Suprapubic skin (tissue), 4 donors: ENCODE data around the gene CSTPP1. TPM values are rescaled to one million over a fixed set of nuclear protein-coding genes. Genes with fewer than 3 reads are reported as not detected.
"Not testable (repeated sequence)": the region's sequence is repeated elsewhere in the genome, so short reads cannot be mapped to it uniquely, and the experiment has no call there.

Experiments used
- DNase-seq, 2 donors: peaks; one replicate each; pipeline ENCODE4 v3.0.0-alpha.2; 2019; ENCODE audit warnings: low spot score in 2 of 2
- H3K27ac ChIP-seq: fragments of 200-600 bp; sonication (generic); one replicate; pipeline ENCODE4 v1.5.1; 2019
- H3K27me3 ChIP-seq: fragments of 200-600 bp; sonication (generic); one replicate; pipeline ENCODE4 v1.5.1; 2019
- H3K36me3 ChIP-seq: fragments of 200-600 bp; sonication (generic); one replicate; pipeline ENCODE4 v1.5.1; 2019
- H3K4me1 ChIP-seq: fragments of 200-600 bp; sonication (generic); one replicate; pipeline ENCODE4 v1.5.1; 2019
- H3K4me3 ChIP-seq: fragments of 200-600 bp; sonication (generic); one replicate; pipeline ENCODE4 v1.5.1; 2019; ENCODE audit warnings: mild to moderate bottlenecking
- H3K9me3 ChIP-seq: fragments of 200-600 bp; sonication (generic); one replicate; pipeline ENCODE4 v1.5.1; 2019
- EP300 ChIP-seq: sonication (generic); formaldehyde crosslinking; IDR thresholded peaks from one replicate; pipeline ENCODE4 v1.6.1; 2017; ENCODE audit warnings: antibody characterized with exemption
- POLR2A ChIP-seq, 2 donors: fragments of 450-650 bp; IDR thresholded peaks; one replicate each; pipeline ENCODE4 v1.6.1; 2017; ENCODE audit warnings: antibody characterized with exemption in 2 of 2, mild to moderate bottlenecking in 2 of 2, moderate library complexity in 2 of 2
- POLR2AphosphoS5 ChIP-seq, 3 donors: sonication (generic); formaldehyde crosslinking; IDR thresholded peaks; one replicate each; pipeline ENCODE4 v1.6.1; 2017; ENCODE audit warnings: antibody characterized with exemption in 3 of 3
- WGBS: methylation state at CpG from one replicate; pipeline ENCODE4 v1.1.5; 2018; 5-methylcytosine and 5-hydroxymethylcytosine counted together
- total RNA-seq, 4 donors: library from RNA; depleted of rRNA; stranded (reverse); fragments of >200 nt; gene quantifications; one replicate each; pipeline ENCODE4 v1.1.0, GENCODE V29; 2016
- TF ChIP-seq, protein P1 (sequence below), 2 donors: fragments of 200-600 bp in 1 of 2; fragments of 450-650 bp in 1 of 2; sonication (generic) in 1 of 2; IDR thresholded peaks; one replicate each; pipeline ENCODE4 v1.5.1; 2016 to 2019; ENCODE audit warnings: antibody characterized with exemption in 2 of 2, mild to moderate bottlenecking in 1 of 2, moderate library complexity in 1 of 2

Gene CSTPP1
- total RNA-seq, 4 donors from 2014 or later, result 34.9 to 117 (median 48.1) TPM

DNA sequence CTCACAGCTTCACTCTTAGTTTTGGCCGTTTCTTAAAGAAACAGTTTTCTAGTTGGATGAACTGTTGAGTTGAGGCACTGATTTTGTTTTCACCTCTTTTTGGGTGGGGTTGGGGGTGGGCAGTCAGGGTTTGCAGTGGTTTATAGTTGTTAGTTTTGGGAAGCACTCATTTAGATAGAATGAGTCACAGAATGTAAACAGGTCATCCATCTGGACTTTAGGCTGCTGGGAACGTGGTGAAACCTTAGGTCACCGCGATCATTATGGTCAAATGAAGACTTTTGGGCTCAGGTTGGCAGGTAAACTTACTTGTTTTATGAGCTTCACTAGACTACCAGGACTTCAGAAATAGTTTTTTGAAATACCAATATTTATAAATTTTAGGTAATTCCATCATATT is 48.4 kb downstream of the CSTPP1 start:
- Histone ChIP-seq H3K27me3 (no peaks in the 10 kb centered on the region), H3K4me1 (peaks cover 3% of the 10 kb centered on the region), H3K4me3 (no peak overlapping the region), H3K27ac (no peak overlapping the region), H3K36me3 (peaks cover 4% of the 10 kb centered on the region), H3K9me3 (no peaks in the 10 kb centered on the region)
- no peak for DNase-seq
- WGBS, result 88% methylated on average over 4 of the region's 4 CpGs
- TF ChIP-seq, protein P1, sequence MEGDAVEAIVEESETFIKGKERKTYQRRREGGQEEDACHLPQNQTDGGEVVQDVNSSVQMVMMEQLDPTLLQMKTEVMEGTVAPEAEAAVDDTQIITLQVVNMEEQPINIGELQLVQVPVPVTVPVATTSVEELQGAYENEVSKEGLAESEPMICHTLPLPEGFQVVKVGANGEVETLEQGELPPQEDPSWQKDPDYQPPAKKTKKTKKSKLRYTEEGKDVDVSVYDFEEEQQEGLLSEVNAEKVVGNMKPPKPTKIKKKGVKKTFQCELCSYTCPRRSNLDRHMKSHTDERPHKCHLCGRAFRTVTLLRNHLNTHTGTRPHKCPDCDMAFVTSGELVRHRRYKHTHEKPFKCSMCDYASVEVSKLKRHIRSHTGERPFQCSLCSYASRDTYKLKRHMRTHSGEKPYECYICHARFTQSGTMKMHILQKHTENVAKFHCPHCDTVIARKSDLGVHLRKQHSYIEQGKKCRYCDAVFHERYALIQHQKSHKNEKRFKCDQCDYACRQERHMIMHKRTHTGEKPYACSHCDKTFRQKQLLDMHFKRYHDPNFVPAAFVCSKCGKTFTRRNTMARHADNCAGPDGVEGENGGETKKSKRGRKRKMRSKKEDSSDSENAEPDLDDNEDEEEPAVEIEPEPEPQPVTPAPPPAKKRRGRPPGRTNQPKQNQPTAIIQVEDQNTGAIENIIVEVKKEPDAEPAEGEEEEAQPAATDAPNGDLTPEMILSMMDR (IDR thresholded peaks at IDR 0.05), result no peak

DNA sequence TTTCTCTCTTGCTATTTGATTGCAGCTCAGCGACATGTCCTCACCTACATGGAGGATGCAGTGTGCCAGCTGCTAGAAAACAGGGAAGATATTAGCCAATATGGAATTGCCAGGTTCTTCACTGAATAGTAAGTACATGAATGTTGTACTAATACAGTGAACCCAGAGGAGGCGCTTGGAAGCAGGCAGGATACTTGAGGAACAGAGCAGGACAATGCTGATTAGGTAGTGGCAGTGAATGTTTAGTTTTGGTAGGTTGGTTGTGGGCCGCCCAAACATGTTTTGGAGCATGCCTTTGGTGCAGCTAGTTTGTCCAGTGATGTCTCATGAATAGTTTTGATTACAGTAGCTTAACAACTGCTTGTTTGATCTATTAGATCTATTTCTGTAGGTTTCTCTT is 50.6 kb downstream of the CSTPP1 start:
- 67% methylated on average over 3 of the region's 3 CpGs for WGBS
- Histone ChIP-seq H3K9me3 (no peaks in the 10 kb centered on the region), H3K27me3 (no peaks in the 10 kb centered on the region), H3K4me3 (no peak overlapping the region), H3K4me1 (peaks cover 3% of the 10 kb centered on the region), H3K27ac (no peak overlapping the region), H3K36me3 (peaks cover 4% of the 10 kb centered on the region)
- no peak for DNase-seq
- TF ChIP-seq POLR2A (IDR thresholded peaks at IDR 0.05) (no peak), EP300 (no peak)
- TF ChIP-seq, protein P1 (IDR thresholded peaks at IDR 0.05), result peak in 1 of 2 donors; percentile 18

DNA sequence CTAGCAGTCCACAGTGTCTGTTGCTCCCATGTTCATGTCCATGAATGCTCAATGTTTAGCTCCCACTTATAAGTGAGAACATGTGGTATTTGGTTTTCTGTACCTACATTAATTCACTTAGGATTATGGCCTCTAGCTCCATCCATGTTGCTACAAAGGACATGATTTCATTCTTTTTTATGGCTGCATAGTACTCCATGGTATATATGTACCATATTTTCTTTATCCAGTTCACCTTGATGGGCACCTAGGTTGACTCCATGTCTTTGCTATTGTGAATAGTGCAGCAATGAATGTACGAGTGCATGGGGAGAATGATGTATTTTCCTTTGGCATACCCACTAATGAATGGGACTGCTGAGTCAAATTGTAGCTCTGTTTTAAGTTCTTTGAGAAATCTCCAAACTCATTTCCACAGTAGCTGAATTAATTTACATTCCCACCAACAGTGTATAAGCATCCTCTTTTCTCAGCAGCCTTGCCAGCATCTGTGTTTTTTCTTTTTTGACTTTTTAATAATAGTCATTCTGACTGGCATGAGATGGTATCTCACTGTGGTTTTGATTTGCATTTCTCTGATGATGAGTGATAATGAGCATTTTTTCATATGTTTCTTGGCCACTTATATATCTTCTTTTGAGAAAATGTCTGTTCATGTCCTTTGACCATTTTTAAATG is 53.4 kb downstream of the CSTPP1 start:
- H3K9me3 ChIP-seq, H3K36me3 ChIP-seq, H3K4me3 ChIP-seq, H3K27ac ChIP-seq, DNase-seq, H3K27me3 ChIP-seq, H3K4me1 ChIP-seq: not testable (repeated sequence)
- WGBS, result 97% methylated on average over 1 of the region's 1 CpG

DNA sequence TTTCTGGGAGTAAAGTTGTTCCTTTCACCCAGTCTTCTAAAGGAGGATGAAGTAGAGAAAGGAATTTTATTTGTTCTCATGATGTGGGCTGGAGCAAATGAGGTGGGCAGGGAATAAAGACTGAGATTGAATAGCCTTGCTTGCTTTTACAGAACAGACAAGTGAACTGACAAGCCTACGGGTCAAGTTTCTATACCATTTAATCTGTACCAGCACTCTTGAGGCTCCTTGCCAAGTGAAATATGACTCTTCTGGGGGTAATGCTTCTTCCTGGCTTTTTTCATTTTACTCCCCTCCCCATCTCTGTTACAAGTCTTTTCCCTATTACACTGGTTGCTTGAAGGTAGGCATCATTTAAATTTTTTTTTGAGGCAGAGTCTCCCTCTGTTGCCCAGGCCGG is 54.8 kb downstream of the CSTPP1 start:
- WGBS, result 97% methylated on average over 2 of the region's 2 CpGs

DNA sequence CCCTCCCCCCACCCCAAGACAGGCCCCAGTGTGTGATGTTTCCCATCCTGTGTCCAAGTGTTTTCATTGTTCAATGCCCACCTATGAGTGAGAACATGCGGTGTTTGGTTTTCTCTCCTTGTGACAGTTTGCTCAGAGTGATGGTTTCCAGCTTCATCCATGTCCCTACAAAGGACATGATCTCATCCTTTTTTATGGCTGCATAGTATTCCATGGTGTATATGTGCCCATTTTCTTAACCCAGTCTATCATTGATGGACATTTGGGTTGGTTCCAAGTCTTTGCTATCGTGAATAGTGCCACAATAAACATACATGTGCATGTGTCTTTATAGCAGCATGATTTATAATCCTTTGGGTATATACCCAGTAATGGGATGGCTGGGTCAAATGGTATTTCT is 55.8 kb downstream of the CSTPP1 start:
- not testable (repeated sequence) for H3K4me3 ChIP-seq, H3K36me3 ChIP-seq, H3K27me3 ChIP-seq, H3K27ac ChIP-seq, H3K4me1 ChIP-seq, DNase-seq, H3K9me3 ChIP-seq
- 97% methylated on average over 2 of the region's 2 CpGs for WGBS

More for the DNA sequence above, 54.8 kb downstream of the CSTPP1 start:
- Histone ChIP-seq H3K36me3 (peaks cover 4% of the 10 kb centered on the region), H3K4me1 (peaks cover 3% of the 10 kb centered on the region), H3K27ac (no peak overlapping the region), H3K9me3 (no peaks in the 10 kb centered on the region), H3K27me3 (no peaks in the 10 kb centered on the region), H3K4me3 (no peak overlapping the region)
- TF ChIP-seq POLR2AphosphoS5 (IDR thresholded peaks at IDR 0.05) (no peak), EP300 (no peak)
- no peak for DNase-seq

DNA sequence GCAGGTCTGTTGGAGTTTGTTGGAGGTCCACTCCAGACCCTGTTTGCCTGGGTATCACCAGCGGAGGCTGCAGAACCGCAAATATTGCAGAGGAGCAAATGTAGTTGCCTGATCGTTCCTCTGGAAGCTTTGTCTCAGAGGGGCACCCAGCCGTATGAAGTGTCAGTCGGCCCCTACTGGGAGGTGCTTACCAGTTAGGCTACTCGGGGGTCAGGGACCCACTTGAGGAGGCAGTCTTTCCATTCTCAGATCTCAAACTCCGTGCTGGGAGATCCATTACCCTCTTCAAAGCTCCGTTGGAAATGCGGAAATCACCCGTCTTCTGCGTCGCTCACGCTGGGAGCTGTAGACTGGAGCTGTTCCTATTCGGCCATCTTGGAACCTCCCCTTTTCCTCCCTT is 61.2 kb downstream of the CSTPP1 start:
- not testable (repeated sequence) for H3K27me3 ChIP-seq, H3K9me3 ChIP-seq, H3K4me1 ChIP-seq, DNase-seq, H3K27ac ChIP-seq, H3K4me3 ChIP-seq, H3K36me3 ChIP-seq
- WGBS, result 92% methylated on average over 13 of the region's 14 CpGs

DNA sequence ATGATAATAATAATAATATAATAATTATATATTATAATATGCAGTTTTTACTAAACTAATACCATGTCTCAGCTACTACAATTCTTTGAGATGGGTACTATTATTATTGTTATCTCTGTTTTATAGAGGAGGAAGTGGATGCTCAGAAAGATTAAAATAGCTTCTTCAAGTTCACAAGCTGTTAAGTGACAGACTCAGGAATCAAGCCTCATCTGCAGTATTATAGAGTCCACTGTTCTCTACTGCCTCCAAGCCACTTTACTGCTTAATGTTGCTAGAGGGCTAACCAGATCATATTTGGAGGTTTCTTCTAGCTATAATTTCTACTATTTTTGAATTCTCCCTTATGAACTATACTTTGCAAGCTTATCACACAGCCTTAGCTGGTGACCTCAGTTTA is 62.7 kb downstream of the CSTPP1 start:
- Histone ChIP-seq H3K4me1 (peaks cover 20% of the 10 kb centered on the region), H3K27ac (no peak overlapping the region), H3K4me3 (no peak overlapping the region), H3K27me3 (no peaks in the 10 kb centered on the region), H3K36me3 (no peaks in the 10 kb centered on the region), H3K9me3 (no peaks in the 10 kb centered on the region)
- TF ChIP-seq POLR2AphosphoS5 (IDR thresholded peaks at IDR 0.05) (no peak), POLR2A (IDR thresholded peaks at IDR 0.05) (no peak), EP300 (no peak)
- TF ChIP-seq, protein P1 (IDR thresholded peaks at IDR 0.05), result no peak
- DNase-seq, result no peak
